GM18498 (cell line): ENCODE data around the gene PGAP6.
"Not testable (repeated sequence)": the region's sequence is repeated elsewhere in the genome, so short reads cannot be mapped to it uniquely, and the experiment has no call there.

Experiments used
- ATAC-seq: cut with Tn5 transposase; IDR thresholded peaks from one replicate; pipeline ENCODE4 v1.9.1; 2021; ENCODE audit warnings: mild to moderate bottlenecking, moderate library complexity; ENCODE audit not compliant: unreplicated experiment

PGAP6 gene

DNA sequence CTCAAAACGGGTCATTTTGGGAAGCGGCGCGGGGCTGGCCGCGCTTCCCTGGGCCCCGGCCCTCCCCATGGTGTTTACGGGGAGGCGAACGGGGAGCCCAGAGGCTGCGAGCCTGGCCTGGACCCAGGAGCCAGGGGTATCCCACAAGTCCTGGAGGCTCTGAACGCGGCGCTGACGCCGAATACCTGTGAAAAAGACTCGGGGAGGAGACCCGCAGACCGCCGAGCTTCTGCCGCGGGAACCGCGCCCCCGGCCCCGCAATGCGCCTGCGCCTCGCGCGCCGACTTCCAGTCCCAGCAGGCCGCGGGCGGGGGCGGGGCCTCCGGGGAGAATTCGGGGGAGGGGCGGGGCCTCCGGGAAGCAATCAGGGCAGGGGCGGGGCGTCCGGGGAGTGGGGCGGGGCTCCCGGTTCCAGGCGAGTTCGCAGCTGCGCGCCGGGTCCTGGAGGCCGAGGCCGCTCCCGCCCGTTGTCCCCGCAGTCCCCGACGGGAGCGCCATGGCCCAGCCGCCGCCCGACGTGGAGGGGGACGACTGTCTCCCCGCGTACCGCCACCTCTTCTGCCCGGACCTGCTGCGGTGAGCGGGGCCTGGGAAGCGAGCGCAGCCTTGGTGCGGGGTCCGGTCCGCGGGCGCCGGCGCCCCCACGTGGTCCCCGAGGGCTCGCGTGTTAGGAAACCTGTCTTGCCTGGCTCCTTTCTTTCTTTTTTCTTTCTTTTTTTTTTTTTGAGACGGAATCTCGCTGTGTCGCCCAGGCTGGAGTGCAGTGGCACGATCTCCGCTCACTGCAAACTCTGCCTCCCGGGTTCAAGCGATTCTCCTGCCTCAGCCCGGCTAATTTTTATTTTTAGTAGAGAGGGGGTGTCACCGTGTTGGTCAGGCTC lies 19.9 kb upstream of the PGAP6 start, which contains the start of gene DECR2:
DECR2 (plus strand) TSS at position 418 of the 881 bp plus-strand sequence; CDS start at position 497, 79 bp downstream.
- ATAC-seq: peak; percentile 55

DNA sequence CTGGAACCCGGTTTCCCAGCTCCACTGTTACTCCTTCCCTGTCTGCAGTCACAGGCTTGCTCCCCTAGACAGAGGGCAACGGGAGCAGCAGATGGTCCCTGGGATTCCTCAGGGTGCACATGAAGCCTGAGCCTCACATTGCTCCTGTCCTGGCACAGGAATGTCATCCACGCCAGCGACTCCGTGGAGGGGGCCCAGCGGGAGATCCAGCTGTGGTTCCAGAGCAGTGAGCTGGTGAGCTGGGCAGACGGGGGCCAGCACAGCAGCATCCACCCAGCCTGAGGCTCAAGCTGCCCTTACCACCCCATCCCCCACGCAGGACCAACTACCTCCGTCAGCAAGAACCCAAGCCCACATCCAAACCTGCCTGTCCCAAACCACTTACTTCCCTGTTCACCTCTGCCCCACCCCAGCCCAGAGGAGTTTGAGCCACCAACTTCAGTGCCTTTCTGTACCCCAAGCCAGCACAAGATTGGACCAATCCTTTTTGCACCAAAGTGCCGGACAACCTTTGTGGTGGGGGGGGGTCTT lies 18.3 kb upstream of the PGAP6 start:
- ATAC-seq: no peak

DNA sequence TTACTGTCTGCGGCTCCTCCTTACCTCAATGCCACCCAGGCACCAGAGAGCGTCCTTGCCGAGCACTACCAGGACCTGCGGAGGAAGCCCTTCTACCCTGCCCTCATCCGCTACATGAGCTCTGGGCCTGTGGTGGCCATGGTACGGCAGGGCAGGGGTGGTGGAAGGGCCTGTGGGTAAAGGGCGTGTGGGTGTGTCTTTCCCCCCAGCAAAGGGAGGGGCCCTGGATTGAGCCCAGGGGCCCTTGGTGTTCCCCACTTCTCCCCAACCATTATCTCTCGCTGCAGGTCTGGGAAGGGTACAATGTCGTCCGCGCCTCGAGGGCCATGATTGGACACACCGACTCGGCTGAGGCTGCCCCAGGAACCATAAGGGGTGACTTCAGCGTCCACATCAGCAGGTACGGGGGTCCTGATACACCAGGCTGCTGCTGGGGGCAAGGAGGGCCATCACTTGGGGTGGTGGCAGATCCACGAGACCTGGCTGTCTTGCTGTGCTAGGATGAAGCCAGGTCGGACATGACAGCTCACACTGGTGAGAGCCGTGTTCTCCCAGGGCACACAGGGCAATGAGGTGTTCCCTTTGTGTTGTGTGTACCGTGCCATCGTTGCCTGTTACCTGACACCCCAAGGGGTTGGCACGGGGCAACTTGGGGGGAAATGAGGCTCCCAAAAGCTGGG lies 17.7 kb upstream of the PGAP6 start:
- no peak for ATAC-seq

DNA sequence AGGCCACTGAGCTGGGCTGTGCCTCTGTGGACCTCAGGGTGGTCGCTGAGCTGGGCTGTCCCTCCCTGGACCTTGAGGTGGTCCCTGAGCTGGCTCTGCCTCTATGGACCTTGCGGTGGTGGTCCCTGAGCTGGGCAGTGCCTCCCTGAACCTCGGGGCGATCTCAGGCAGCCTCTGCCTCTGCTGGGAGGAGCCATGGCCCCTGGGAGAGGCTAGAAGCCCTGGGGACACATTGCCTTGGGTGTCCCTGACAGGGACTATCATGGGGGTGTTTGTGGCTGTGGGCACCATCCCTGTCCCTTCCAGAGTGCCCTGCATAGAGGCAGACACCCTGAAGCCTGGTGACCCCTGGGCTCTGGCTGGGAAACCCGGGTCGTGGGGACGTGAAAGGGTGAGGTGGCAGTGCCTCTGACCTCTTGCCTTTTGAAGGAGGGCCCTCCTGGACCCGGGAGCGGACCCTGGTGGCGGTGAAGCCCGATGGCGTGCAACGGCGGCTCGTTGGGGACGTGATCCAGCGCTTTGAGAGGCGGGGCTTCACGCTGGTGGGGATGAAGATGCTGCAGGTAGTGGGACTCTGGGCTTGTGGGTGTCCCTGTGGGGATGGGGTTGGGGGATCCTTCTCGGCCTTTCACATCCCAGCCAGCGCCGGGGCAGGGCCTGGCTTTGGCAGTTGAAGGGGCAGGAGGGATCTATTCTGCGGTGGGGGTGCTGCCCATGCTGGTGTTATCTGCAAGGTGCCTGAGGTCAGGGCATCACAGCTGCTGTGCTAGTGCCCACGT lies 17.0 kb upstream of the PGAP6 start:
- ATAC-seq: no peak

DNA sequence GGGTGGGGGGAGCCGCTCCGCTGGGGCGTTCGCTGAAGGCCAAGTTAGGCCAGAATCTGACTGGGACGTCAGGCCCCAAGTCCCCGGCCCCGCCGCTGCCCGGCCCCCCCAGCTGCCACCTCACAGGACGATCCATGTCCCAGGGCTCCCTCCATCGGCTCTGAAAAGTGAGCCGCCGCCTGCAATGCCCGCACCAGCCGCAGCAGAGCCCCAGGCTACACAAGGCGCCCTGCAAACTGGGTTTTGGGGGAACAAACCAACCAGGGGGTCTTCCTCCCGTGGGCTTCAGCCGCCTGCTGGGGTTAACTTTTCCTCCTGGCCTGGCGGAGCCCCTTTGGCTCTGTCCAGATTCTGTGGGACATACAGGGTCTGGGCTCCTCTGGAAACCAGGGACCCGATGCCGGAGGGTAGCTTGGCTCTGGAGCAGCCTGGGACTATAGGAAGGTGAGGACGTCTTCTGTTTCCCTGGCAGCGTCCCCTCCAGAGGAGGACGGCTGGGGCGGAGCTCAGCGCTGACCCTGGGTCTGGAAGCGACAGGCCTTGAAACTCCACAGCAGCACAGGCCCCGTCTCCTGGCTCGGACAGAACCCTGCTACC lies 16.1 kb upstream of the PGAP6 start:
- ATAC-seq: no peak

DNA sequence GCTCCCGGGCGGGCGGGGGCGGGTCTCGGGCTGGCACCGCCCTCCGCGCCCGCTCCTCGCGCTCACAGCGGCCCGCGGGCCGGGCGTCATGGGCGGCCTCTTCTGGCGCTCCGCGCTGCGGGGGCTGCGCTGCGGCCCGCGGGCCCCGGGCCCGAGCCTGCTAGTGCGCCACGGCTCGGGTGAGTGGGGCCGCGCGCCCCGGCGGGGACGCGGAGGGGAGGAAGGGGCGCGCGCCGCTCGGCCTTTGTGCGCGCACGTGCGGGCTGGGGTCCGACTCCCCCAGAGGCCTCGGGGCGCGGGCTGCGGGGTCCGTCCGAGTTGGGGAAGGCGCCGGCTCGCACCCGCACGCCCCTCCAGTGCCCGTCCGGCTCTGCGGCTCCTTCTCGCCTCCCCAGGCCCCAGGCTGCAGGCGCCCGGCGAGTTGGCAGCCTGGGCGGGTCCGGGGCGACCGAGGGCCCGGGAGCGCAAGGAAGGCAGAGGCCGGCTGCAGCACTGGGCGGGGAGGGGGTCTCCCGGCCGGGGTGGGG lies 15.4 kb upstream of the PGAP6 start, which contains the start of gene NME4:
NME4 (plus strand) TSS at position 65 of the 527 bp plus-strand sequence; CDS start at position 89, 24 bp downstream.
- ATAC-seq: no peak

DNA sequence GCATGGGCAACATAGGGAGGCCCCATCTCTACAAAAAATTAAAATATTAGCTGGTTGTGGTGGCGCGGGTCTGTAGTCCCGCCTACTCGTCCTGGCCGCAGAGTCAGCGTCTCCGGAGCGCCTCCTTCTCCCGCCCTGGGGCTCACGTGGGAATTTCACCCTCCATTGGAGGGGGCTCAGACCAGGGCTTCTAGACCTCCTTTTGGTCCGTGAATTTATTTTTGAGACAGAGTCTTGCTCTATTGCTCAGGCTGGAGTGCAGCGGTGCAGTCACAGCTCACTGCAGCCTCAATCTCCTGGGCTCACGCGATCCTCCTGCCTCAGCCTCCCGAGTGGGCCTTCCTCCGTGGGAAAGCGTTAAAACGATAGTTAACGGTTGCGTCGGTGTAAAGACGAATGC lies 14.8 kb upstream of the PGAP6 start:
- ATAC-seq: no peak

DNA sequence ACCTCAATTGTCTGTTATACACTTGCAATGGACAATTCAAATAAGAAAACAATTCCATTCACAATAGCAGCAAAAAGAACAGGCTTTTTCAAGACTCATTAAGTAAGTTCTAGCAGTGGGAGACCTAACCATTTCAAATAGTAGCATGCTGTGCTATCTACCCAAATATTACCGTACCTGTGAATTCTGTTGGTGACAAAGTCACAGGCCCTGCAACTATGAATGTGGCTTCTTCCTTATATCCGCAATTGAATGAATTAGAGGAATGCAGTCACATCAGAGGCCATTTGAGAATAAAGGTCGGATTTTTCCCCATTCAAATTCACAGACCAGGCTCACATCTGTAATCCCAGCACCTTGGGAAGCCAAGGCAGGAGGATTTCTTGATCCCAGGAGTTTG lies 14.4 kb upstream of the PGAP6 start:
- ATAC-seq: no peak

DNA sequence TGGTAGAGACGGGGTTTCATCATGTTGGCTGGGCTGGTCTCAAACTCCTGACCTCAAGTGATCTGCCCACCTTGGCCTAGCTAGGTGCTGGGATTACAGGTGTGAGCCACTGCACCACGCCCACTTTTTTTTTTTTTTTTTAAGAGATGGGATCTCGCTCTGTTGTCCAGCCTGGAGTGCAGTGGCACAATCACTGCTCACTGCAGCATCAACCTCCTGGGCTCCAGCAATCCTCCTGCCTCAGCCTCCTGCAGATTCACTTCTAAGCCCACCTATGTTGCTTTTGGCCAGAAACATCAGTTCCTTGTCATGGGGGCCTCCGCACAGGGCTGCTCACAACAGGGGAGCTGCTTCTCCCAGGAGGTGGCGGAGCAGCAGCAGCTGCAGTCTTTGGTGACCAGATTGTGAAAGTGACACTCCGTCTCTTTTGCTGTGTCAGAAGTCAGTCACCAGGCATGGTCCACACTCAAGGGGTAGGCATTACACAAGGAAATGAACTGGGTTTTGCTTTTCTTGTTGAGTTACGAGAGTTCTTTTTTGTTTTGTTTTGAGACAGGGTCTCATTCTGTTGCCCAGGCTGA lies 10.8 kb upstream of the PGAP6 start:
- no peak for ATAC-seq

GRCh38 chr16:391885-392335 lies 10.1 kb upstream of the PGAP6 start:
- peak; percentile 48 for ATAC-seq

GRCh38 chr16:389352-389751 lies 7.6 kb upstream of the PGAP6 start:
- ATAC-seq: no peak

- ATAC-seq: not testable (repeated sequence)
Observed at GRCh38 chr16:387761-388666, 6.2 kb upstream of the PGAP6 start.

- no peak for ATAC-seq
Observed at GRCh38 chr16:386641-387156, 4.9 kb upstream of the PGAP6 start.

GRCh38 chr16:383326-384051 lies 1.7 kb upstream of the PGAP6 start:
- no peak for ATAC-seq

DNA sequence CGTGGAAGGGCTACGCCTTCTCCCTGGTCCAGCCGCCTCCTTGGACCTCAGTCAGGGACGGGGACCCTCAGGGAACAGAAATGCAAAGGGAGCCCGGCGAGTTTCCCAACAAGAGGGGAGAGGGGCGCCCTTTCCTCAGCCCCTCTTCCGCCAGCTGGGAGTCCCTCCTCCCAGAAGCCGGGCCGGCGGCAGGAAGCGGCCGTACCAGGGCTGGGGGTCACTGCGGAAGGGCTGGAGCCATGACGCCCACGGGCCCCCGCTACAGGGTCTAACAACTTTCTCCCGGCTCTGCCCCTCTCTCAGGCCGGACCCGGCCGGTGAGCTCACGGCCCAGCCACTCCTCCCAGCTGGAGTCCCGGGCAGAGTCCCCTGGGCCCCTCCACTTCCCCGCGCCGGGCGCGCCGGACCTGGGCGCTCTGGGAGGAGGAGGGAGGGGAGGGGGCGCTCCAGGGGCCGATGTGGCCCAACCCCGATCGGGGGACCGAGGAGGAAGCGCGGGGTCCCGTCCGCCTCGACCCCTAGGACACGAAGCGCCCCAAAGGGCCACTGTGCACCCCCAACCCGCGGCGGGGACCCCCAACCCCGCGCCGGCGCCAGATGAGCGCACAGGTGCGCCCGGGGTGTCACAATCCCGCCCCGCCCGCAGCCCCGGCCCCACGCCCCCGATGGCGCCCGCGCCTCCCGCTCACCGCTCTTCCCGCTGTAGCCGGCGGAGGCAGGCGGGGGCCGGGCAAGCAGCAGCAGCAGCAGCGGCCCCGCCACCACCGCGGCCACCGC lies 578 bp downstream of the PGAP6 start:
- peak; percentile 45 for ATAC-seq

DNA sequence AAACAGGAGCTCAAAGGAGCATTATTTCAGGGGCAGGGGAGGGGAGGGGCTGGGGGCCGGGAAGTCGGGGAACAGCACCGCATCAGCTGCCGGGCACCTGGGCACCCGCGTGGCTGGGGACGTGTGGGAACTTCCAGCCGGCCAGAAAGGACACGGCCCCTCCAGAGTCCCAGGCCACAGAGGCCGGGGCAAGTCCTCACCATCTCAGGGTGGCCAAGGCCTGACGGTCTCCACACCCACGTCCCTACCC lies 1.1 kb downstream of the PGAP6 start:
- no peak for ATAC-seq

- no peak for ATAC-seq
Observed at GRCh38 chr16:379961-380761, 1.6 kb downstream of the PGAP6 start.
